Gastroesophageal sphincter (tissue), 3 donors: ENCODE data around the gene ZNF331.

Experiments used
- EP300 ChIP-seq: sonication (generic); formaldehyde crosslinking; IDR thresholded peaks from one replicate; pipeline ENCODE4 v1.6.1; 2017; ENCODE audit warnings: antibody characterized with exemption, mild to moderate bottlenecking
- POLR2A ChIP-seq, 2 donors: fragments of 450-650 bp; IDR thresholded peaks; one replicate each; pipeline ENCODE4 v1.6.1; 2017; ENCODE audit warnings: antibody characterized with exemption in 2 of 2, mild to moderate bottlenecking in 2 of 2, moderate library complexity in 1 of 2
- POLR2AphosphoS5 ChIP-seq: sonication (generic); formaldehyde crosslinking; IDR thresholded peaks from one replicate; pipeline ENCODE4 v1.6.1; 2017; ENCODE audit warnings: antibody characterized with exemption
- TF ChIP-seq, protein P1 (sequence below), 4 experiments: fragments of 200-600 bp in 2 of 4; fragments of 450-650 bp in 2 of 4; sonication (generic) in 1 of 4; IDR thresholded peaks; one replicate each; pipeline ENCODE4 v1.5.1; 2017 to 2019; ENCODE audit warnings: antibody characterized with exemption in 4 of 4, mild to moderate bottlenecking in 2 of 4, moderate library complexity in 2 of 4

GRCh38 chr19:53537121-53537520, 824 bp upstream of the ZNF331 start:
- no peak for TF ChIP-seq POLR2A (IDR thresholded peaks at IDR 0.05)
- TF ChIP-seq EP300: no peak
- TF ChIP-seq, protein P1, sequence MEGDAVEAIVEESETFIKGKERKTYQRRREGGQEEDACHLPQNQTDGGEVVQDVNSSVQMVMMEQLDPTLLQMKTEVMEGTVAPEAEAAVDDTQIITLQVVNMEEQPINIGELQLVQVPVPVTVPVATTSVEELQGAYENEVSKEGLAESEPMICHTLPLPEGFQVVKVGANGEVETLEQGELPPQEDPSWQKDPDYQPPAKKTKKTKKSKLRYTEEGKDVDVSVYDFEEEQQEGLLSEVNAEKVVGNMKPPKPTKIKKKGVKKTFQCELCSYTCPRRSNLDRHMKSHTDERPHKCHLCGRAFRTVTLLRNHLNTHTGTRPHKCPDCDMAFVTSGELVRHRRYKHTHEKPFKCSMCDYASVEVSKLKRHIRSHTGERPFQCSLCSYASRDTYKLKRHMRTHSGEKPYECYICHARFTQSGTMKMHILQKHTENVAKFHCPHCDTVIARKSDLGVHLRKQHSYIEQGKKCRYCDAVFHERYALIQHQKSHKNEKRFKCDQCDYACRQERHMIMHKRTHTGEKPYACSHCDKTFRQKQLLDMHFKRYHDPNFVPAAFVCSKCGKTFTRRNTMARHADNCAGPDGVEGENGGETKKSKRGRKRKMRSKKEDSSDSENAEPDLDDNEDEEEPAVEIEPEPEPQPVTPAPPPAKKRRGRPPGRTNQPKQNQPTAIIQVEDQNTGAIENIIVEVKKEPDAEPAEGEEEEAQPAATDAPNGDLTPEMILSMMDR (IDR thresholded peaks at IDR 0.05): no peak
- no peak for TF ChIP-seq POLR2AphosphoS5
